Measurements from ENCODE around the gene MOV10L1.

Gene MOV10L1

DNA sequence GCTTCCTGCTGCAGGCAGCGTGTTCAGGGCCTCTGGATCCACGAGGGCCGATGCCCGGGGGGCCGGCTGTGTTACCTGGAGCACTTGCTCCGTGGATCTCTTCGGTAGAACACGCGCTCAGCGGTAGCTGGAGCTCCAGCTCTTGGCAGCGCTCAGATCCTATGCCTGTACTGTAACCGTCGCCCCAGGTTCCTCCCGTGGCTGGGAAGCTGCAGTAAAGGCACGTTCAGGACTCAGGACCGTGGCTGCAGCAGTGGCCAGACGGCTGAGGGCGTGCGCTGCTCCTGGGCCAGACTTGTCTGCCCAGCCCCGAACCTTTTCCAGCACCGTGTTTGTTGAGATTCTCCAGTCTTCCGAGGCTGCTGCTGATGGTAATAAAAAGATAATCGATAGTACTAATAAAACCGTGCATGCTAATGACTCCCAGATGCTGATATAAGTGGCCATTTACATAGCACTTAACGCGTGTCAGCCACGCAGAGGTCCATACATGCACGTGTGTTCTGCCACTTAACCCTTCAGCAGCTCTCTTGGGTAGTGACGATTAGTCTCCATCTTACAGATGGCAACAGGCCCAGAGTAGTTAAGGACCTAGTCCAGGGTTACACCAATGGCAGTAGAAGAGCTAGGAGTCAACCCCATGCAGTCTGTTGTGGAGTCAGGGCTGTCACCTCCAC is 1.4 kb downstream of the MOV10L1 start:
- H3K27ac Mint-ChIP-seq, result no peak overlapping the region
- intact Hi-C loops (cut with micrococcal nuclease), result no loop called here

DNA sequence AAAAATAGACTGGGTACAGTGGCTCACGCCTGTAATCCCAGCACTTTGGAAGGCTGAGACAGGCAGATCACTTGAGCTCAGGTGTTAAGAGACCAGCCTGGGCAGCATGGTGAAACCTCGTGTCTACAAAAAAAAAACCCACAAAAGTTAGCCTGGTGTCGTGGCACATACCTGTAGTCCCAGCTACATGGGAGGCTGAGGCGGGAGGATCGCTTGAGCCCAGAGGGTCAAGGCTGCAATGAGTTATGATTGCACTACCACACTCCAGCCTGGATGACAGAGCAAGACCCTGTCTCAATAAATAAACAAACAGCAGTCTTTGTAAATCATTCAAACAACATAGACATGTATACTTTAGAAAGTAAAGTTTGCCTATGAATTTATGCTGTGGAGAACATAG is 2.5 kb downstream of the MOV10L1 start:
- Mint-ChIP-seq H3K27me3 (peaks cover 5% of the 10 kb centered on the region), H3K36me3 (ENCODE audit: low read depth) (peaks cover 5% of the 10 kb centered on the region), H3K9me3 (peaks cover 17% of the 10 kb centered on the region), H3K4me3 (no peak overlapping the region), H3K27ac (no peak overlapping the region), H3K4me1 (ENCODE audit: low read depth) (peaks cover 5% of the 10 kb centered on the region)
- intact Hi-C loops (cut with micrococcal nuclease), result no loop called here

More for the DNA sequence above, 1.4 kb downstream of the MOV10L1 start:
- H3K27me3 Mint-ChIP-seq, result peaks cover 8% of the 10 kb centered on the region
- H3K36me3 Mint-ChIP-seq (ENCODE audit: low read depth), result peaks cover 13% of the 10 kb centered on the region
- peaks cover 17% of the 10 kb centered on the region for H3K9me3 Mint-ChIP-seq
- peaks cover 5% of the 10 kb centered on the region for H3K4me1 Mint-ChIP-seq (ENCODE audit: low read depth)
- no peak overlapping the region for H3K4me3 Mint-ChIP-seq

DNA sequence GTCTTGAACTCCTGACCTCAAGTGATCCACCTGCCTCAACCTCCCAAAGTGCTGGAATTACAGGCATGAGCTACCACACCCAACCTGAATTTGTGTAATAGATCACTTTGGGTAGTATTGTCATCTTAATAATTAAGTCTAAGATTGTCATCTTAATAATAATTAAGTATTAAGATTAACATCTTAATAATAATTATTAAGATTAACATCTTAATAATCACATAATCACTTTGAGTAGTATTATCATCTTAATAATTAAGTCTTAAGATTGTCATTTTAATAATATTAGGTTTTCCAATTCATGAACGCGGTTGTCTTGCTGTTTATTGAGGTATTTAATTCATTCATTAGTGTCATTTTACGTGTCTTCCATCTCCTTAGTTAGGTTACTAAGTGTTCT is 8.2 kb downstream of the MOV10L1 start:
- H3K9me3 Mint-ChIP-seq, result no peaks in the 10 kb centered on the region
- H3K4me1 Mint-ChIP-seq (ENCODE audit: low read depth), result peaks cover 4% of the 10 kb centered on the region
- no peak overlapping the region for H3K27ac Mint-ChIP-seq
- intact Hi-C loops (cut with micrococcal nuclease), result no loop called here
- peaks cover 2% of the 10 kb centered on the region for H3K27me3 Mint-ChIP-seq
- no peak overlapping the region for H3K4me3 Mint-ChIP-seq
- H3K36me3 Mint-ChIP-seq (ENCODE audit: low read depth), result no peaks in the 10 kb centered on the region

DNA sequence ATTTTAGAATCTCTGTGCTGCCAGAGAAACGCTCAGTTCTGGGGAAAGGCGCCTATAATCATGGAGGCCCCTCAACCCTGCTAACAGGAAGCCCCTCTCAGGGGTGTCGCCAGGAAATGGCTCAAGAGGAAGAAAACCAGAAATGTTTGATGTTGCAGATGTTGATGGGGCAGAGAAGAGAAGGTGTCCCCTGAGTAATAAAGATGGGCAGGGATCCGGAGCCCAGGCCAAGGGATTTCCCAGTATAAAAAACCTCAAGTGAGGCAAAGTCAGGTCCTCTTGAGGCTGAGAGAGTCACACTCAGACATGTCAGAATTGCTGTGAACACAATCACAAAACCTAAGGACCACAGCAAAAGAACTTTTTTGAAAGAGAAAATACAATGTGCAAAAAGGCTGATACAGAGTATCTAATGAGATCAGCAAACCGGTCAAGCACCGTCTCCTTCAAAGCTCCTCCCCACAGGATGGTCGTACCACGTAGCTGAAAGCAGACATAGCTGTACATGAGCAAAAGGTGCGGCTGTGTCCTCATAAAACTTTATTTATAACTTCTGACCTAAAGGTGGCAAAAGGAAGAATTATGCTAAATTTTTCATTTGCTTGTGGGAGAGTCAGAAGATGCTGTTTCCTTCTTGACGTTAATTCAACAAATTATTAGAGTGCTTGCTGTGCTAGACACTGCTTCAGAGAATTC is 12.2 kb downstream of the MOV10L1 start:
- intact Hi-C loops (cut with micrococcal nuclease), result no loop called here
- Mint-ChIP-seq H3K36me3 (ENCODE audit: low read depth) (no peaks in the 10 kb centered on the region), H3K27me3 (peaks cover 2% of the 10 kb centered on the region), H3K9me3 (no peaks in the 10 kb centered on the region), H3K4me3 (no peak overlapping the region), H3K27ac (no peak overlapping the region), H3K4me1 (ENCODE audit: low read depth) (peaks cover 15% of the 10 kb centered on the region)

DNA sequence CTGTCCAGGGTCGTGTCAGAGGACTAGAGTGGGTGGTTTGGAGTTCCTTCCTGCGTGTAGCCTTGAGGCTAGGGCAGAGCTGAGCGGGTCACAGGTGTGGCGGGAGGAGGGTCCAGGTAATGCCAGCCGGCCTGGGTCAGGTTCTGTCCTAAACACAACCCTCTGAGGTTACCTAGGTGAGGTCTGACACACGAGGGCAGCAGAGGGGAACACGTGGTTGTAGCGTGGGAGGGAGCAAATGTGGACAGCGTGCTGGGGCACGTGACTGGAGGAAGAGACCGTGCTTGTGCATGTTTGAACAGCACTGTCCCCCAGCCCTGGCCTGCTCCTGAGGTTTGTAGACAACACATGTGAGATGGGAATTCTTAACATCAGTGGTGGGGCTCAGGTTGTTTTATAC is 13.1 kb downstream of the MOV10L1 start:
- Mint-ChIP-seq H3K9me3 (no peaks in the 10 kb centered on the region), H3K27me3 (peaks cover 2% of the 10 kb centered on the region), H3K4me1 (ENCODE audit: low read depth) (peaks cover 15% of the 10 kb centered on the region), H3K4me3 (no peak overlapping the region), H3K36me3 (ENCODE audit: low read depth) (no peaks in the 10 kb centered on the region), H3K27ac (no peak overlapping the region)
- intact Hi-C loops (cut with micrococcal nuclease), result no loop called here

DNA sequence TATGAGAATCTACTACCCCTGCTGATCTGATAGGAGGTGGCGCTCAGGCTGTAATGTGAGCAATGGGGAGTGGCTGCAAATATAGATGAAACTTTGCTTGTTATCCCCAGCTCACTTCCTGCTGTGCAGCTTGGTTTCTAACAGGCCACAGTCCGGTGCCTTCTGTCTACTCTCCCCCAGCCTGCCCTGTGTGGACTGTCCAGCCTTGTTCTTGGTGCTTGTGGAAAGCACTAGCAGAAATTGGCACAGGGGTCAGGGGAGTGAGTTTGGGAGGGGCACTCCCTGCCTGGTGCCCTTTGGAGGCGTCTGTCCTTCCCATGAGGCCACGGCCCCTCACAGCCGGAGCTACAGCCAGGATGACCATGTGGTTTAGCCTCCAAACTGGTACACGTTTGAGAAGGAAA is 14.3 kb downstream of the MOV10L1 start:
- H3K27me3 Mint-ChIP-seq, result peaks cover 2% of the 10 kb centered on the region
- no peak overlapping the region for H3K4me3 Mint-ChIP-seq
- H3K27ac Mint-ChIP-seq, result peak overlapping the region; percentile 17
- H3K36me3 Mint-ChIP-seq (ENCODE audit: low read depth), result no peaks in the 10 kb centered on the region
- H3K9me3 Mint-ChIP-seq, result no peaks in the 10 kb centered on the region
- intact Hi-C loops (cut with micrococcal nuclease), result no loop called here
- peaks cover 15% of the 10 kb centered on the region for H3K4me1 Mint-ChIP-seq (ENCODE audit: low read depth)

DNA sequence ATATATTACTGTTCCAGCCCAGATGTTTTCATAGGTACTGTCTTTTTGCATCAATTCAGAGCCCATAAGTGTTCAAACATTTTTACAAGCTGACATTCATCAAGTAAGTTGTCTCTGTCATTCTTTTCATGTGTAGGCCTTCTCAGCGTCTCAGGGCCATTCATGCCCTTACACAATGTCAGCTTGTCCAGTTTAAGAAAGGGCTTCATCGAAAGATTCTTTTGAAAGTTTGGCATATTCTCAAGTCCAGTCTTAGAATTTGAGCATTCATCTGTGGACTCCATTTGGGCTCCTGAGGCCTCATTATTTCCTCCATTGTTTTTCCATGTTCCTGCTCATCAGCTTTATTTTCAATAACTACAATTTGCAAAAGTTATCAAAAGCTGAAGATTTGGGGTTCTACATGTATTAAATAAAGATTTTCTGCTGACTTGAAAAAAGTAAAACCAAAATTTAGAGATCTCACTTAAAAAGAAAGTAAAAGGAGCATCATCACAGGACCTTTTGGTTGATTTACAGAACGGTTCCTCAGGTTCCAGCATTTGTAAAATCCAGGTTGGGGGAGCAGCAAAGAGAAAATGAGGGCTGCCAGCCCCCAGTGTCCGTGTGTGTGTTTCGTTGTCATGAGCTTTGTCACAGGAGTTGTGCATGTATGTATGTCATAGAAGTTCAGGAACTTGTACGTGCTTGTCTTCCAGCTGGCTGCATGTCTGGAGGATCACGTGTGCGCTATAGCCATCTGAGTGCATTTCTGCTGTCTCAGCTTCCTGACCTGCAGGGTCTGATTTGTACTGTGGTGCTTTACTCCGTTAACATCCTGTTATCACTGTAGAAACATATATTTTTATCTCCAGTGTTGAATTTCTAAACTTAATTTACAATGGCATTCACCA is 15.6 kb downstream of the MOV10L1 start:
- intact Hi-C loops (cut with micrococcal nuclease), result no loop called here
- H3K36me3 Mint-ChIP-seq (ENCODE audit: low read depth), result no peaks in the 10 kb centered on the region
- peaks cover 15% of the 10 kb centered on the region for H3K4me1 Mint-ChIP-seq (ENCODE audit: low read depth)
- no peaks in the 10 kb centered on the region for H3K9me3 Mint-ChIP-seq
- H3K4me3 Mint-ChIP-seq, result peak overlapping the region; percentile 30
- no peak overlapping the region for H3K27ac Mint-ChIP-seq
- H3K27me3 Mint-ChIP-seq, result peaks cover 2% of the 10 kb centered on the region

DNA sequence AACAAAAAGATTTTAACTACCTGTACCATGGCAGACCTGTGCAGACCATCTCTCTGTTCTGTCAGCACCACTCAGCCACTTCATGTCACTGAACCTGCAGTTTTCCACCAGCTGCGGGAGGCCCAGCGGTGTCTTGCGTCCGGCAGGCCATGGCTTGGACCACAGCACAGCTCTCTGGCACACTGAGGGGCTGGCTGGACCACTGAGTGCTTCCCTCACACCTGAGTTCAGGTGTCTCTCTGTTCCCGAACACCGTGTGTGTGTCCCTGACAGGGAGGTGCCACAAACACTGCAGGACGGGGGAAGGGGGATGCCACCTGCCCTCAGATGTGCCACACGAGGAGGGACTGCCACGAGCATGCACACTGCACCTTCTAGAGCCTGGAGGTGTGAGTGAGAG is 17.7 kb downstream of the MOV10L1 start:
- Mint-ChIP-seq H3K9me3 (no peaks in the 10 kb centered on the region), H3K36me3 (ENCODE audit: low read depth) (no peaks in the 10 kb centered on the region), H3K4me1 (ENCODE audit: low read depth) (peaks cover 34% of the 10 kb centered on the region), H3K27ac (no peak overlapping the region), H3K27me3 (peaks cover 10% of the 10 kb centered on the region), H3K4me3 (no peak overlapping the region)
- intact Hi-C loops (cut with micrococcal nuclease), result no loop called here

DNA sequence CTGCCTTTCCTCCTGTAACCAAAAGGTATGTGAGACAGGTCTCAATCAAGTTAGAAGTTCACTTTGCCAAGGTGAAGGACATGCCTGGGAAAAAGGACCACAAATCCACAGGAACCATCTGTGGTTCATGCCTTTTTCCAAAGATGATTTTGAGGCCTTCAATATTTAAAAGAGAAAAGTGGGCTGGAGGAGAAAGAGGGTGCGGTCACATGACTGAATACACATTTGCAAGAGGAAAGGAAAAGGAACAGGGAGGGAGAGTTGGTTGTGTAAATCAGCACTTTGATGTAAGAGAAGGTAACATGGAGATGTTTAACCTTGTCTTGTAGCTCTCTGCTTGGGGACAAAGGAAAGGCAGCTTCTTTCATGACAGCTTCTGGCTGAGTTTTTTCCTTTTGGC is 21.2 kb downstream of the MOV10L1 start:
- Mint-ChIP-seq H3K36me3 (ENCODE audit: low read depth) (no peaks in the 10 kb centered on the region), H3K4me3 (no peak overlapping the region), H3K4me1 (ENCODE audit: low read depth) (peaks cover 27% of the 10 kb centered on the region), H3K27ac (no peak overlapping the region), H3K9me3 (no peaks in the 10 kb centered on the region), H3K27me3 (peaks cover 13% of the 10 kb centered on the region)
- intact Hi-C loops (cut with micrococcal nuclease), result no loop called here

DNA sequence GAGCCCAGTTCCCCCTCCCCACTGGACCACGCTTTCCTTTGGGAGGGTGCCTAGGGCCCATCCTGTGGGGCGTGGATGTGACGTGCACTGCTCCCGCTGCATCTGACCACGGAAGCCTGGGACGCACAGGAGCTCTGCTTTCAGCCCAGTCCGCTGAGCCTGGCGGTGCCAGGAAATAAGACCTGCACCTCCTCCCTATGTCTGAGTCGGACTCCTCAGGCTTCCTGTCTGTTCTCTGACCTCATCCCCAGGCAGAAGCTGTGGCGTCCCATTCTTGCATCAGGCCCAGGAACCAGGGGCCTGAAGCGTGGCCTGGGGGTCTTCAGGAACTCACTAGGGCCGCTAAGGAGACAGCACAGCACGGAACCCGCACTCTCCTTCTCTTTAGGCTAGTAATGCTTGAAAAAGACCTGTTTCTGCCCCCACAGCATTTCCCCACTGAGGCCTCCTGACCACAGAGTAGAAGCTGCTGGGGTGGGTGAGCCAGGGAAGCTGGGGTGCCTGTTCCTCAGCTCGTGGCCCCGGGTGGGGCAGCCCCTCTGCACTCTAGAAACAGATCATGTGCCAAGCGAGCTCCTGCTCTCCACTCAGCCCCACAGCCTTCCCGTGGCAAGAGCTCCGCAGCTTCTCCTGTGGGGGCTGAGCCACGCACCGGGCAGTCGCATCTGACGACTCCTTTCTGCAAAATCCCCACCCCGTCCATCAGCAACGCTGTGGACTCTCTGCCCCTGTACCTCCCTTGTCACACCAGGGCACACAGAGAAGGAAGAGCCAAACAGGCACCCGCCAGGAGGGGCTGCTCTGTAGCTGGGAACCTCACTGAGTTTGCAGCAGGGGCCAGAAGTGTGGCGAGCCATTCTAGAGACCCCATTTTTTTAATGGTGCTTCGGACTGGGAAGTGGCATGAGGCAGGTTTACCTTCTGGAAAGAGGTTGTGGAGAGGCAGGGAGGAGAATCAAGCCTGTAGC is 22.6 kb downstream of the MOV10L1 start:
- Mint-ChIP-seq H3K27me3 (peaks cover 13% of the 10 kb centered on the region), H3K9me3 (no peaks in the 10 kb centered on the region), H3K36me3 (ENCODE audit: low read depth) (no peaks in the 10 kb centered on the region), H3K4me3 (no peak overlapping the region), H3K27ac (no peak overlapping the region), H3K4me1 (ENCODE audit: low read depth) (peaks cover 25% of the 10 kb centered on the region)
- intact Hi-C loops (cut with micrococcal nuclease), result no loop called here

DNA sequence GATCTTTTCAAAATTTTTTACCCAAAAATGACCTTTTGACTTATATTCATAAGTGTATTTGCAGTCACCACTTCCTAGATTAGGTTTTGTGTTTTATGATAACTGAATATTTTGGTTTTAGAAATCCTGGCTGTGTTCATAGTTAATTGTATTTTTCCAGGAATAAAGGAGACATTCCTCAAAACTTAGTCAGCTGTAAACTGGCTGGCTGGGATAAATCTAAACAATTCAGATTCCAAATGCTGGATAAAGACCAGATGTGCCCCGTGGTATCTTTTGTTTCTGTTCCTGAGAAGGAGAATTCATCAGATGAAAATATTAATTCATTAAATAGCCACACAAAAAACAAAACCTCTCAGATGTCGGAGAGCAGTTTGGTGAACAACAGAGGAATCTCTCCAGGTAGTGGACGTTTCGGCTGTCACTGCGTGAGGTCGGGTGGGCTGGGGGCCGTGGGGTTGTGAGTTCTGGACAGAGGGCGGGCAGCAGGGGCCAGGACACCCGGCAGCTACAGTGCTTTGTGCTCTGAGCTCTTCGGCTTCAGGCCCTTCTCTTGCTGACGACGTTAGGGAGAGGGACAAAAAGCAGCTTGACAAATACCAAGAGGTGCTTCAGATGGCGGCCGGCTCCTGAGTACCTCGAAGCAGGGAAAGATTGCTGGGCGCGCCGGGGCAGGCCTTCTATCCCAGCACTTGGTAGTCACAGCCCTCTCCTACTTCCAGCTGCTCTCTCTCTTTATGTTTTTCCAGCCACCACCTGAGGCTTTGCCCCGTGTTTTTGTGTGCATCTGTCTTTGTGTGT is 24.6 kb downstream of the MOV10L1 start:
- Mint-ChIP-seq H3K9me3 (no peaks in the 10 kb centered on the region), H3K27ac (no peak overlapping the region), H3K36me3 (ENCODE audit: low read depth) (no peaks in the 10 kb centered on the region), H3K4me3 (no peak overlapping the region), H3K4me1 (ENCODE audit: low read depth) (peaks cover 25% of the 10 kb centered on the region), H3K27me3 (peaks cover 14% of the 10 kb centered on the region)
- intact Hi-C loops (cut with micrococcal nuclease), result no loop called here

DNA sequence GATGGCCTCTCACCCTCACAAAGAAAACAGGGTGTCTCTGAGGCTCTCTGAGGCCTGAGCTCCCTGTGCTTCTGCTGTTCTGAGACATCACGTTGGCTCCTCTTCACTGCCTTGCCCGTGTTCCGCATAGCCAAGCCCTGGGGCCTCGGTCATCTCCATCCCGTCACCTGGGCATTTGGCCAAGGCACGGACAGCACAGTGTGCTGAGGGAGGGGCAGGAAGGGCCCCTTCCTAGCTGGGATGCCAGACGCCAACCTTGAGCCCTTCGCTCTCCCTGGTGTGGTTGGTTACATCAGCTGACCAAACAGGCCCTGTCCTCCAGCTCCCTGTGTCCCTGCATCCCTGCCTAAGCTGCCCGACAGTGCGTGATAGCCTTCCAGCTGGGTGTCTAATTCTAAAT is 25.9 kb downstream of the MOV10L1 start:
- Mint-ChIP-seq H3K27ac (no peak overlapping the region), H3K9me3 (no peaks in the 10 kb centered on the region), H3K36me3 (ENCODE audit: low read depth) (no peaks in the 10 kb centered on the region), H3K4me1 (ENCODE audit: low read depth) (peaks cover 23% of the 10 kb centered on the region), H3K27me3 (peaks cover 16% of the 10 kb centered on the region), H3K4me3 (no peak overlapping the region)
- intact Hi-C loops (cut with micrococcal nuclease), result no loop called here

All from dendritic cell treated with granulocyte-macrophage colony-stimulating factor and Interleukin-4, amounts not matched to agents 40 ng/mL and 50 ng/mL, for 4 days (primary cell).